ENCODE results near the gene SPTBN2. TPM values are rescaled to one million over a fixed set of nuclear protein-coding genes. Genes with fewer than 3 reads are reported as not detected.
A peak's percentile ranks its signal among the peaks of the same experiment; 100 is the strongest.

Gene SPTBN2
- total RNA-seq = 18.1 and 22.6 TPM in 2 replicates

- no peak for DNase-seq (ENCODE audit: low read depth in 2 of 2)
These were observed at the start of gene SPTBN2 for GRCh38 chr11:66728693-66729385. SPTBN2 (minus strand) TSS chr11:66729216; CDS start chr11:66721240, 7,976 bp downstream.

- DNase-seq (ENCODE audit: low read depth in 2 of 2) = no peak
These were observed 39.8 kb upstream of the SPTBN2 start for GRCh38 chr11:66768818-66769217.

- no peak for DNase-seq (ENCODE audit: low read depth in 2 of 2)
These were observed 39.1 kb upstream of the SPTBN2 start for GRCh38 chr11:66768088-66768521.

GRCh38 chr11:66767666-66768065 is 38.6 kb upstream of the SPTBN2 start:
- DNase-seq (ENCODE audit: low read depth in 2 of 2) = no peak

- no peak for DNase-seq (ENCODE audit: low read depth in 2 of 2)
These were observed 37.7 kb upstream of the SPTBN2 start for GRCh38 chr11:66766681-66767080.

- no peak for DNase-seq (ENCODE audit: low read depth in 2 of 2)
These were observed 33.1 kb upstream of the SPTBN2 start for GRCh38 chr11:66762088-66762487.

- DNase-seq (ENCODE audit: low read depth in 2 of 2) = no peak
These were observed 23.1 kb upstream of the SPTBN2 start for GRCh38 chr11:66752148-66752547.

GRCh38 chr11:66749091-66749490 is 20.1 kb upstream of the SPTBN2 start:
- no peak for DNase-seq (ENCODE audit: low read depth in 2 of 2)

- DNase-seq (ENCODE audit: low read depth in 2 of 2) = no peak
These were observed 18.5 kb upstream of the SPTBN2 start for GRCh38 chr11:66747480-66747879.

- peak in 1 of 2 donors; percentile 14 for DNase-seq (ENCODE audit: low read depth in 2 of 2)
These were observed 16.6 kb upstream of the SPTBN2 start for GRCh38 chr11:66745356-66746235.

- peak; percentile 26 to 77 for DNase-seq (ENCODE audit: low read depth in 2 of 2)
These were observed 15.7 kb upstream of the SPTBN2 start for GRCh38 chr11:66744485-66745355.

GRCh38 chr11:66743271-66743968 is 14.4 kb upstream of the SPTBN2 start:
- DNase-seq (ENCODE audit: low read depth in 2 of 2) = no peak

GRCh38 chr11:66741153-66741552 is 12.1 kb upstream of the SPTBN2 start:
- DNase-seq (ENCODE audit: low read depth in 2 of 2) = no peak

- DNase-seq (ENCODE audit: low read depth in 2 of 2) = peak in 1 of 2 donors; percentile 61
These were observed 11.0 kb upstream of the SPTBN2 start for GRCh38 chr11:66739983-66740382.

GRCh38 chr11:66734215-66734614 is 5.2 kb upstream of the SPTBN2 start:
- no peak for DNase-seq (ENCODE audit: low read depth in 2 of 2)

GRCh38 chr11:66729447-66729846 is 431 bp upstream of the SPTBN2 start:
- no peak for DNase-seq (ENCODE audit: low read depth in 2 of 2)

- no peak for DNase-seq (ENCODE audit: low read depth in 2 of 2)
These were observed 851 bp downstream of the SPTBN2 start for GRCh38 chr11:66728038-66728692.

- DNase-seq (ENCODE audit: low read depth in 2 of 2) = peak in 1 of 2 donors; percentile 47
These were observed 1.6 kb downstream of the SPTBN2 start for GRCh38 chr11:66727282-66728037.

- DNase-seq (ENCODE audit: low read depth in 2 of 2) = no peak
These were observed 3.4 kb downstream of the SPTBN2 start for GRCh38 chr11:66725647-66726046.

GRCh38 chr11:66725114-66725513 is 3.9 kb downstream of the SPTBN2 start:
- no peak for DNase-seq (ENCODE audit: low read depth in 2 of 2)

Measured in dermis microvascular lymphatic vessel endothelial cell (primary cell).